Activated CD8-positive, alpha-beta T cell treated with anti-CD3 and anti-CD28 coated beads for 36 hours (primary cell): ENCODE results near the gene DKK1. TPM values are rescaled to one million over a fixed set of nuclear protein-coding genes. Genes with fewer than 3 reads are reported as not detected.

Source experiments
- ATAC-seq: fragments of 200-7000 bp; cut with Tn5 transposase; one replicate; pipeline ENCODE4 v1.10.0; 2021; ENCODE audit warnings: mild to moderate bottlenecking, moderate library complexity
- CTCF ChIA-PET: fragments of 350-600 bp; sonication (Branson Sonifier 250); formaldehyde crosslinking; loops from one replicate; lab custom pipeline; 2021; ENCODE audit warnings: antibody characterized with exemption; lab: Charles Lee
- POLR2A ChIA-PET: fragments of 350-600 bp; sonication (Branson Sonifier 250); formaldehyde crosslinking; loops from one replicate; lab custom pipeline; 2021; ENCODE audit warnings: antibody characterized with exemption; lab: Charles Lee
- DNase-seq: peaks from one replicate; pipeline ENCODE4 v3.0.0-alpha.2; 2020
- H3K27ac Mint-ChIP-seq: one replicate; pipeline ENCODE4 v1.8.0; 2021; ENCODE audit warnings: mild to moderate bottlenecking, mixed read lengths
- H3K27me3 Mint-ChIP-seq: one replicate; pipeline ENCODE4 v1.8.0; 2021; ENCODE audit warnings: mixed read lengths
- H3K36me3 Mint-ChIP-seq: one replicate; pipeline ENCODE4 v1.8.0; 2021; ENCODE audit warnings: low read depth, mixed read lengths
- H3K4me1 Mint-ChIP-seq: one replicate; pipeline ENCODE4 v1.8.0; 2021; ENCODE audit warnings: low read depth, mixed read lengths
- H3K4me3 Mint-ChIP-seq: one replicate; pipeline ENCODE4 v1.8.0; 2021; ENCODE audit warnings: mild to moderate bottlenecking, moderate library complexity, mixed read lengths
- H3K9me3 Mint-ChIP-seq: one replicate; pipeline ENCODE4 v1.8.0; 2021; ENCODE audit warnings: mixed read lengths
- intact Hi-C: fragments of 100-400 bp; cut with micrococcal nuclease; formaldehyde crosslinking; loops from one replicate; pipeline ENCODE4 v1.10.0; 2022
- total RNA-seq, 2 experiments: library from RNA; stranded (reverse); gene quantifications; one replicate each; pipeline ENCODE4 v1.2.3, GENCODE V29; 2021
- TF ChIP-seq, protein P1 (sequence below): fragments of 200-600 bp; IDR thresholded peaks from one replicate; pipeline ENCODE4 v1.8.0; 2022; ENCODE audit warnings: antibody characterized with exemption, mild to moderate bottlenecking

Gene DKK1, protein sequence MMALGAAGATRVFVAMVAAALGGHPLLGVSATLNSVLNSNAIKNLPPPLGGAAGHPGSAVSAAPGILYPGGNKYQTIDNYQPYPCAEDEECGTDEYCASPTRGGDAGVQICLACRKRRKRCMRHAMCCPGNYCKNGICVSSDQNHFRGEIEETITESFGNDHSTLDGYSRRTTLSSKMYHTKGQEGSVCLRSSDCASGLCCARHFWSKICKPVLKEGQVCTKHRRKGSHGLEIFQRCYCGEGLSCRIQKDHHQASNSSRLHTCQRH
- not detected for total RNA-seq

DNA sequence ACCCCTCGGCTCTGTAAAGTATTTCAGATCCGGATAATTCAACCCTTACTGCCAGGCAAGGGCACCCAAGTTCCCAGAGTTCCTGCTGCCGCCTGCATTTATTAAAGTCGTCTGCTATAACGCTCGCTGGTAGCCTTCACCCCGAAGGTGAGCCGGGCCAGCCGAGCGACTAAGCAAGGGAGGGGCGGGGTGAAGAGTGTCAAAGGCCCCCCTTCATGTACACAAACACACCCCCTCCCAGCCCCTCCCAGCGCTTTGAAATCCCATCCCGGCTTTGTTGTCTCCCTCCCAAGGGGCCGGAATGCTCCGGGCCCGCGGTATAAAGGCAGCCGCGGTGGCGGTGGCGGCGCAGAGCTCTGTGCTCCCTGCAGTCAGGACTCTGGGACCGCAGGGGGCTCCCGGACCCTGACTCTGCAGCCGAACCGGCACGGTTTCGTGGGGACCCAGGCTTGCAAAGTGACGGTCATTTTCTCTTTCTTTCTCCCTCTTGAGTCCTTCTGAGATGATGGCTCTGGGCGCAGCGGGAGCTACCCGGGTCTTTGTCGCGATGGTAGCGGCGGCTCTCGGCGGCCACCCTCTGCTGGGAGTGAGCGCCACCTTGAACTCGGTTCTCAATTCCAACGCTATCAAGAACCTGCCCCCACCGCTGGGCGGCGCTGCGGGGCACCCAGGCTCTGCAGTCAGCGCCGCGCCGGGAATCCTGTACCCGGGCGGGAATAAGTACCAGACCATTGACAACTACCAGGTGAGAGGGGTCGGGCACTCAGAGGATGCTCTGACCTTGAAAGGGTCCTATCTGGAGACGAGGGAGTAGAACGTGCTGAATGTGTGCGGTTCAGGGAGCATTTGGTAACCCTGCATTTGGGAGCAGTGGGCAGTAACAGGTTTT, at the start of gene DKK1:
Gene DKK1 (plus strand): TSS at position 349 of the 889 bp plus-strand sequence. CDS start 154 bp downstream, at position 503.
- ChIA-PET CTCF (interaction anchor here (1.4 kb wide), 1 partner anchor 16 kb away, joined by 4 read pairs; no protein-coding TSS in a partner anchor), POLR2A (no interaction called here)
- intact Hi-C loops, result loop anchor here (10.0 kb wide), 1 partner anchor 281 kb away; no protein-coding TSS in a partner anchor
- no peaks in the 10 kb centered on the region for H3K36me3 Mint-ChIP-seq
- H3K27ac Mint-ChIP-seq, result no peak within 1 kb of the TSS
- DNase-seq (peak; percentile 46), ATAC-seq (peak; percentile 47)
- H3K4me3 Mint-ChIP-seq, result no peak within 1 kb of the TSS
- peaks cover 39% of the 10 kb centered on the region for H3K27me3 Mint-ChIP-seq
- no peaks in the 10 kb centered on the region for H3K9me3 Mint-ChIP-seq
- TF ChIP-seq, protein P1, sequence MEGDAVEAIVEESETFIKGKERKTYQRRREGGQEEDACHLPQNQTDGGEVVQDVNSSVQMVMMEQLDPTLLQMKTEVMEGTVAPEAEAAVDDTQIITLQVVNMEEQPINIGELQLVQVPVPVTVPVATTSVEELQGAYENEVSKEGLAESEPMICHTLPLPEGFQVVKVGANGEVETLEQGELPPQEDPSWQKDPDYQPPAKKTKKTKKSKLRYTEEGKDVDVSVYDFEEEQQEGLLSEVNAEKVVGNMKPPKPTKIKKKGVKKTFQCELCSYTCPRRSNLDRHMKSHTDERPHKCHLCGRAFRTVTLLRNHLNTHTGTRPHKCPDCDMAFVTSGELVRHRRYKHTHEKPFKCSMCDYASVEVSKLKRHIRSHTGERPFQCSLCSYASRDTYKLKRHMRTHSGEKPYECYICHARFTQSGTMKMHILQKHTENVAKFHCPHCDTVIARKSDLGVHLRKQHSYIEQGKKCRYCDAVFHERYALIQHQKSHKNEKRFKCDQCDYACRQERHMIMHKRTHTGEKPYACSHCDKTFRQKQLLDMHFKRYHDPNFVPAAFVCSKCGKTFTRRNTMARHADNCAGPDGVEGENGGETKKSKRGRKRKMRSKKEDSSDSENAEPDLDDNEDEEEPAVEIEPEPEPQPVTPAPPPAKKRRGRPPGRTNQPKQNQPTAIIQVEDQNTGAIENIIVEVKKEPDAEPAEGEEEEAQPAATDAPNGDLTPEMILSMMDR, result no peak
- peaks cover 6% of the 10 kb centered on the region for H3K4me1 Mint-ChIP-seq

DNA sequence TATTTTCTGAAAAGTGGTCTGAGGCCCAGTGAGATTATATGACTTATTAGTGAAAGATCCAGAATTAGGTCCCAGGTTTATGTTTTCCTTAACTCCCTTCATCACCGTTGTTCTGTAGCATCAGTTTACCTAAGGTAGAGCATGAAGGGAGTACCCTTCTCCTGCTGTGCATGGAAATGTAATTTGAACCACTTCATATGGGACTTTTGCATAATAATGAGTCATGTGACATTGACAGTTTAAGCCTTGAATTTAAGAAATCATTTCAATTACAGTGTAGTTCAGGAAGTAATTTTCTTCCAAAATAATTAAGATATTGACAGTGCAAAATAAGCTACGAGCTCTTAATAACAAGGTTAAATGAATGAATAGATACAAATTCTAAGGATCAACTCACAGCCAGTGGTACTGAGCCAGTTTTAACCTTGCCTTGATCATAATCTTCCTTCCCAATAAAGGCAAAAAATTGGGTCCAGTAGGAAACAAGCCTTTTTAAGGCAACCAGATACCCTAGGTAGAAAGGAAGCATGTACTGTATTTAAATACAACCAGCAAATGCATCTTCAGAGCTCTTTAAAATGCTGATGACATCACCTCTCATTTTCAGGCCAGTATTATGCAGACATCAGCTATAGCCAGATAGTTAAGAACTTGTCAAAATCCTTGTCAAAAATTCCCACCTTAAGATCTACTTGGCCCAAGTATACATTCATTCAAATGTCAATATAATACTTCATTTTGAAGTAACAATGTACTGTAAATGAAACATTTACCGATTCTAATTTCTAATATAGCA, 48.8 kb upstream of the DKK1 start:
- CTCF ChIA-PET, result no interaction called here
- peaks cover 2% of the 10 kb centered on the region for H3K27me3 Mint-ChIP-seq
- no peak overlapping the region for H3K4me3 Mint-ChIP-seq
- no peaks in the 10 kb centered on the region for H3K9me3 Mint-ChIP-seq
- POLR2A ChIA-PET, result no interaction called here
- ATAC-seq (no peak), DNase-seq (no peak)
- TF ChIP-seq, protein P1, result no peak
- no peaks in the 10 kb centered on the region for H3K4me1 Mint-ChIP-seq
- no peak overlapping the region for H3K27ac Mint-ChIP-seq
- H3K36me3 Mint-ChIP-seq, result no peaks in the 10 kb centered on the region
- intact Hi-C loops, result no loop called here

DNA sequence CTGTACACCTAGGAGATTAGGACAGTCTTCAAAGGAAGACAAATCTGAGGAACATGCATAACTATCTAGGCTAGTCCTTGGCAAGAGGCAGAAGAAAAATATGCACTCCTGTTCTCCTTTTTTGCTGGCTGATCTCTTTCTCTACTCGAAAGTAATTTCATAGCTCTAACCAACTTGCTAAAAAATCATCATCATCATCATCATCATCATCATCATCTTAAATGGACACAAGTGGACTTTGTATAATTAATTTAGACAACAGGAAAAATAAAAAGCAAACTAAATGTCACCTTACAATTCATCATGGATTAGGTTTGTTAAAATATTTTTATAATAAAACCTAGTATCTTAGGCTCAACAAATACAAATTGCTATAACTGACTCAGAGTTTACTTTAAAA, 47.2 kb upstream of the DKK1 start:
- Mint-ChIP-seq H3K27me3 (peaks cover 2% of the 10 kb centered on the region), H3K9me3 (no peaks in the 10 kb centered on the region), H3K4me3 (no peak overlapping the region), H3K4me1 (no peaks in the 10 kb centered on the region), H3K36me3 (no peaks in the 10 kb centered on the region), H3K27ac (no peak overlapping the region)
- ChIA-PET CTCF (no interaction called here), POLR2A (no interaction called here)
- DNase-seq, result no peak
- TF ChIP-seq, protein P1, result no peak
- intact Hi-C loops, result no loop called here
- no peak for ATAC-seq

DNA sequence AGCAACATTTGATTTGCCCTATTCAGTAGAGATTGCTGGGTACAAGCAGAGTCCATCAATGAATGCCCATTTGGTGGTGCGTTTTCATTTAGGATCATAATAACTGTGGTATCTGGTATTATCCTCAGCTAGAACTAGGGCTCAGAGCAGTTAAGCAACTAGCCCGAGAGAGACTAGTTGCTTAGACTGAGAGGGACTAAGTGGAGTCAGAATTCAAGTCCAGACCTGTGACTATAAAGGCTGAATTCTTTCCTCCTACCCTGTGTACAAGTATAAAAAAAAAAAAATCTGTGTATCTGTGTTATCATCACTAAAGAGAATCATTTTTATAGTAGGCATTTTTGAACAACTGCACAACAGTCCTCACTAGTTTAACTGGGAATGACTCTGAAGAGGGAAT, 45.3 kb upstream of the DKK1 start:
- Mint-ChIP-seq H3K9me3 (no peaks in the 10 kb centered on the region), H3K4me3 (no peak overlapping the region), H3K36me3 (no peaks in the 10 kb centered on the region), H3K27me3 (peaks cover 2% of the 10 kb centered on the region), H3K27ac (no peak overlapping the region), H3K4me1 (no peaks in the 10 kb centered on the region)
- TF ChIP-seq, protein P1, result no peak
- ATAC-seq, result no peak
- intact Hi-C loops, result no loop called here
- POLR2A ChIA-PET, result no interaction called here
- DNase-seq, result no peak
- CTCF ChIA-PET, result no interaction called here
